GM23338 (cell line): ENCODE data around the gene NDUFAF5. TPM values are rescaled to one million over a fixed set of nuclear protein-coding genes. Genes with fewer than 3 reads are reported as not detected.
A peak's percentile ranks its signal among the peaks of the same experiment; 100 is the strongest.

ENCODE experiments used
- ATAC-seq: fragments of 200-7000 bp; cut with Tn5 transposase; 3 replicates; pipeline ENCODE4 v1.9.1; 2020
- DNase-seq: peaks from one replicate; pipeline ENCODE4 v3.0.0-alpha.2; 2015; ENCODE audit warnings: low spot score
- H2AFZ ChIP-seq: fragments of 200-600 bp; sonication (generic); 2 replicates; pipeline ENCODE4 v1.8.0; 2016; ENCODE audit warnings: antibody characterized with exemption, mild to moderate bottlenecking, moderate library complexity
- H3F3A ChIP-seq: fragments of 200-600 bp; sonication (generic); replicated peaks from 2 replicates; pipeline ENCODE4 v1.8.0; 2017; ENCODE audit warnings: antibody characterized with exemption, mixed run types, low read depth
- H3K27ac ChIP-seq: fragments of 200-600 bp; sonication (generic); 2 replicates; pipeline ENCODE4 v1.6.1; 2016; ENCODE audit warnings: low read depth
- H3K27me3 ChIP-seq: fragments of 200-600 bp; sonication (generic); 2 replicates; pipeline ENCODE4 v1.8.0; 2016; ENCODE audit warnings: mild to moderate bottlenecking, mixed run types, moderate library complexity; ENCODE audit not compliant: insufficient read depth
- H3K36me3 ChIP-seq: fragments of 200-600 bp; sonication (generic); 2 replicates; pipeline ENCODE4 v1.8.0; 2016; ENCODE audit warnings: mild to moderate bottlenecking; ENCODE audit not compliant: insufficient read depth
- H3K4me1 ChIP-seq: fragments of 200-600 bp; sonication (generic); 2 replicates; pipeline ENCODE4 v1.8.0; 2016; ENCODE audit warnings: mild to moderate bottlenecking, moderate library complexity; ENCODE audit not compliant: insufficient read depth
- H3K4me2 ChIP-seq: fragments of 200-600 bp; sonication (generic); 2 replicates; pipeline ENCODE4 v1.7.1; 2017; ENCODE audit warnings: mixed run types
- H3K4me3 ChIP-seq: fragments of 200-600 bp; sonication (generic); 2 replicates; pipeline ENCODE4 v1.6.1; 2016; ENCODE audit warnings: mixed run types
- H3K79me2 ChIP-seq: fragments of 200-600 bp; sonication (generic); replicated peaks from 2 replicates; pipeline ENCODE4 v1.8.0; 2017; ENCODE audit warnings: mild to moderate bottlenecking; ENCODE audit not compliant: insufficient read depth
- H3K9me2 ChIP-seq: fragments of 200-600 bp; sonication (generic); 2 replicates; pipeline ENCODE4 v1.8.0; 2017; ENCODE audit not compliant: insufficient read depth
- H4K20me1 ChIP-seq: fragments of 200-600 bp; sonication (generic); replicated peaks from 2 replicates; pipeline ENCODE4 v1.8.0; 2017; ENCODE audit warnings: mild to moderate bottlenecking; ENCODE audit not compliant: insufficient read depth
- H3K27ac Mint-ChIP-seq: 2 replicates; pipeline ENCODE4 v1.8.0; 2020; ENCODE audit warnings: inconsistent platforms, mild to moderate bottlenecking, moderate library complexity, mixed read lengths
- H3K27me3 Mint-ChIP-seq: 3 replicates; pipeline ENCODE4 v1.8.0; 2022; ENCODE audit warnings: low read depth, mild to moderate bottlenecking, moderate library complexity, mixed read lengths, inconsistent platforms; ENCODE audit not compliant: insufficient read depth, poor library complexity
- H3K36me3 Mint-ChIP-seq: 3 replicates; pipeline ENCODE4 v1.8.0; 2021; ENCODE audit warnings: low read depth, mild to moderate bottlenecking, inconsistent platforms, moderate library complexity, mixed read lengths
- H3K4me1 Mint-ChIP-seq: 3 replicates; pipeline ENCODE4 v1.8.0; 2020; ENCODE audit warnings: mild to moderate bottlenecking, inconsistent platforms, mixed read lengths
- H3K4me3 Mint-ChIP-seq: 3 replicates; pipeline ENCODE4 v1.8.0; 2021; ENCODE audit warnings: moderate library complexity, mild to moderate bottlenecking, inconsistent platforms, mixed read lengths
- H3K9me3 Mint-ChIP-seq: 3 replicates; pipeline ENCODE4 v1.8.0; 2020; ENCODE audit warnings: moderate library complexity, mild to moderate bottlenecking, inconsistent platforms, mixed read lengths
- CTCF ChIP-seq, 2 experiments: fragments of 200-600 bp in 1 of 2; sonication (generic) in 1 of 2; conservative IDR thresholded peaks; 2 replicates each; pipeline versions ENCODE4 v1.5.1 to v1.6.1; 2016 to 2017; ENCODE audit warnings: antibody characterized with exemption in 2 of 2, low read depth in 2 of 2, mild to moderate bottlenecking in 2 of 2, moderate library complexity in 1 of 2
- REST ChIP-seq: IDR thresholded peaks from one replicate; pipeline ENCODE4 v1.6.1; 2018; ENCODE audit warnings: antibody characterized with exemption; ENCODE audit not compliant: unreplicated experiment
- polyA plus RNA-seq: library from polyadenylated mRNA; unstranded; fragments of >200 nt; fragmentation: Nextera tagmentation; extraction: Ambion mirVana; gene quantifications from 2 replicates; pipeline ENCODE4 v1.2.1, GENCODE V29; 2016
- total RNA-seq: library from RNA; depleted of rRNA; stranded (reverse); fragments of >200 nt; shearing (Covaris generic); gene quantifications from 2 replicates; pipeline ENCODE4 v1.2.3, GENCODE V29; 2014

Gene NDUFAF5
- total and polyA plus RNA-seq, 2 experiments from 2014 or later = 18.0 to 33.0 TPM

GRCh38 chr20:13788167-13788834, 3.5 kb downstream of the NDUFAF5 start:
- H3K27me3 Mint-ChIP-seq = peaks cover 12% of the 10 kb centered on the region
- H3K79me2 ChIP-seq = peaks cover 56% of the 10 kb centered on the region

More at GRCh38 chr20:13788167-13788834, 3.5 kb downstream of the NDUFAF5 start:
- H4K20me1 ChIP-seq = no peaks in the 10 kb centered on the region
- H3K27me3 ChIP-seq = no peaks in the 10 kb centered on the region
- Mint-ChIP-seq H3K27ac (no peak overlapping the region), H3K4me1 (peaks cover 13% of the 10 kb centered on the region; the same call in 2 of the 3 replicates), H3K36me3 (peaks cover 55% of the 10 kb centered on the region), H3K4me3 (no peak overlapping the region), H3K9me3 (no peaks in the 10 kb centered on the region)
- peaks cover 15% of the 10 kb centered on the region for H3K36me3 ChIP-seq
- H3K27ac ChIP-seq = no peak overlapping the region
- no peak overlapping the region for H2AFZ ChIP-seq
- DNase-seq (peak; percentile 77), ATAC-seq (peak; percentile 34)
- no peak overlapping the region for H3K4me2 ChIP-seq
- no peaks in the 10 kb centered on the region for H3F3A ChIP-seq
- H3K4me1 ChIP-seq = peaks cover 17% of the 10 kb centered on the region
- no peaks in the 10 kb centered on the region for H3K9me2 ChIP-seq
- no peak overlapping the region for H3K4me3 ChIP-seq
- no peak for TF ChIP-seq REST
- TF ChIP-seq CTCF (conservative IDR thresholded peaks at IDR 0.05; ENCODE audit: low read depth in 2 of 2) = peak; percentile 60 to 67
